Measurements from ENCODE around the gene TNNT2. TPM values are rescaled to one million over a fixed set of nuclear protein-coding genes. Genes with fewer than 3 reads are reported as not detected.

Gene TNNT2
- total and polyA plus RNA-seq, 2 of the 4 experiments (the other 2 are of a cell fraction) = 0.18 to 1.2 TPM

DNA sequence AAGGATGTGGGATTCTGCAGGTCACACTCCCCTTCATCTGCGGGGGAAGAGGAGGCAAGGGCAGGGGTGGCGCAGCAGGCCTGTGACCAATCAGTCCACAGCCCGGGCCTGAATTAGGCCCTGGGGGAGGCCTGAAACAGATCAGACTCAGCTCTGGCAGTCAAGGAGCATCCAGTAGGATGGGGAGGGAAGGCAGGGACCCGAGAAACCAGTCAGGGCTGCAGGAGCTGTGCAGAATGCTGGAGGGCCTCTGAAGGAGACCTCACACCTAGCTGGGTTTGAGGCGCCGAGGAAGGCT lies 12.7 kb downstream of the TNNT2 start:
- Histone ChIP-seq H3K9ac (ENCODE audit: low read depth, low read length) (no peak overlapping the region), H3K79me1 (ENCODE audit: low read depth in 1 of 2, low read length in 2 of 2) (no peaks in the 10 kb centered on the region), H4K91ac (ENCODE audit: insufficient read depth, low read depth, low read length) (no peak overlapping the region), H3K23ac (ENCODE audit: low read depth, low read length) (no peak overlapping the region), H2AFZ (replicated peaks; ENCODE audit: low read length, poor library complexity) (no peak overlapping the region), H3K4ac (ENCODE audit: low read depth, low read length) (no peak overlapping the region), H2BK20ac (ENCODE audit: low read depth, low read length) (no peak overlapping the region), H3K14ac (replicated peaks; ENCODE audit: low read depth, low read length) (no peak overlapping the region), H2BK15ac (ENCODE audit: low read depth, low read length) (no peak overlapping the region), H3K4me2 (ENCODE audit: low read depth, low read length) (no peak overlapping the region), H3K18ac (ENCODE audit: low read depth, low read length) (no peak overlapping the region), H3K9me3 (ENCODE audit: control insufficient read depth, insufficient read depth, low read length) (no peaks in the 10 kb centered on the region), H3K4me1 (ENCODE audit: control insufficient read depth, insufficient read depth, low read length) (no peaks in the 10 kb centered on the region), H3K9me1 (ENCODE audit: insufficient read depth, low read length) (no peaks in the 10 kb centered on the region), H2AK5ac (ENCODE audit: low read depth, low read length) (no peak overlapping the region), H2BK120ac (ENCODE audit: low read depth, low read length) (no peak overlapping the region), H4K8ac (ENCODE audit: low read depth in 2 of 2, low read length in 2 of 2) (no peak overlapping the region), H3K27me3 (ENCODE audit: control insufficient read depth, insufficient read depth, low read length) (peaks cover 72% of the 10 kb centered on the region), H2BK5ac (ENCODE audit: low read depth, low read length, poor library complexity, severe bottlenecking) (no peak overlapping the region), H3K56ac (ENCODE audit: extremely low read depth, insufficient read depth, low read length) (no peak overlapping the region), H4K5ac (ENCODE audit: low read depth, low read length) (no peak overlapping the region), H4K20me1 (ENCODE audit: insufficient read depth, low read length) (no peaks in the 10 kb centered on the region), H3K36me3 (ENCODE audit: control insufficient read depth, insufficient read depth, low read length) (no peaks in the 10 kb centered on the region), H2AK9ac (replicated peaks; ENCODE audit: low read depth, low read length, poor library complexity) (no peak overlapping the region), H3K4me3 (ENCODE audit: insufficient read depth, low read depth, low read length) (no peak overlapping the region), H3K27ac (ENCODE audit: insufficient read depth, low read length) (no peak overlapping the region)
- dilution Hi-C loops (cut with HindIII; ENCODE audit: low sequenced_read_pairs, unreplicated experiment) = no loop called here
- WGBS, 2 experiments (ENCODE audit: extremely low coverage in 2 of 2, insufficient read length in 1 of 2) = no CpG with 5 or more reads among the region's 6 CpGs
- ChIA-PET POLR2A (ENCODE audit: unreplicated experiment) (no interaction called here), CTCF (interaction anchor here (0.6 kb wide), 1 partner anchor 11 kb away, joined by 3 read pairs; no protein-coding TSS in a partner anchor)
- no TSS peak for BruUV-seq (replicated peaks)
- no peak for ATAC-seq (ENCODE audit: low read depth)
- TF ChIP-seq MXI1 (IDR thresholded peaks at IDR 0.05; ENCODE audit: borderline replicate concordance, low read depth, low read length) (no peak), BHLHE40 (IDR thresholded peaks at IDR 0.05; ENCODE audit: low read depth, low read length) (no peak), RAD21 (IDR thresholded peaks at IDR 0.05; ENCODE audit: low read length) (no peak), MAZ (IDR thresholded peaks at IDR 0.05; ENCODE audit: borderline replicate concordance, low read depth, low read length) (no peak), CHD1 (IDR thresholded peaks at IDR 0.05; ENCODE audit: low read depth, low read length) (no peak)
- TF ChIP-seq, protein P1, sequence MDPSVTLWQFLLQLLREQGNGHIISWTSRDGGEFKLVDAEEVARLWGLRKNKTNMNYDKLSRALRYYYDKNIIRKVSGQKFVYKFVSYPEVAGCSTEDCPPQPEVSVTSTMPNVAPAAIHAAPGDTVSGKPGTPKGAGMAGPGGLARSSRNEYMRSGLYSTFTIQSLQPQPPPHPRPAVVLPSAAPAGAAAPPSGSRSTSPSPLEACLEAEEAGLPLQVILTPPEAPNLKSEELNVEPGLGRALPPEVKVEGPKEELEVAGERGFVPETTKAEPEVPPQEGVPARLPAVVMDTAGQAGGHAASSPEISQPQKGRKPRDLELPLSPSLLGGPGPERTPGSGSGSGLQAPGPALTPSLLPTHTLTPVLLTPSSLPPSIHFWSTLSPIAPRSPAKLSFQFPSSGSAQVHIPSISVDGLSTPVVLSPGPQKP (IDR thresholded peaks at IDR 0.05; ENCODE audit: borderline replicate concordance, low read depth, low read length) = no peak
- TF ChIP-seq, protein P2, sequence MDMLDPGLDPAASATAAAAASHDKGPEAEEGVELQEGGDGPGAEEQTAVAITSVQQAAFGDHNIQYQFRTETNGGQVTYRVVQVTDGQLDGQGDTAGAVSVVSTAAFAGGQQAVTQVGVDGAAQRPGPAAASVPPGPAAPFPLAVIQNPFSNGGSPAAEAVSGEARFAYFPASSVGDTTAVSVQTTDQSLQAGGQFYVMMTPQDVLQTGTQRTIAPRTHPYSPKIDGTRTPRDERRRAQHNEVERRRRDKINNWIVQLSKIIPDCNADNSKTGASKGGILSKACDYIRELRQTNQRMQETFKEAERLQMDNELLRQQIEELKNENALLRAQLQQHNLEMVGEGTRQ (IDR thresholded peaks at IDR 0.05; ENCODE audit: low read depth, low read length) = no peak
- no peak for DNase-seq
- intact Hi-C loops (cut with micrococcal nuclease) = no loop called here
- in situ Hi-C loops (cut with MboI; ENCODE audit: low sequenced_read_pairs) = no loop called here

Data from IMR-90 (cell line).